Central memory CD8-positive, alpha-beta T cell (primary cell): ENCODE measurements around the gene OPALIN.
"Not testable (repeated sequence)": the region's sequence is repeated elsewhere in the genome, so short reads cannot be mapped to it uniquely, and the experiment has no call there.

Source experiments
- ATAC-seq: fragments of 150-1000 bp; cut with Tn5 transposase; replicated peaks from 2 replicates; pipeline ENCODE4 v1.10.0; 2022; ENCODE audit warnings: mild to moderate bottlenecking, moderate FRiP score, moderate number of reproducible peaks; ENCODE audit not compliant: poor library complexity, severe bottlenecking; ENCODE audit errors: extremely low read depth
- DNase-seq, 2 donors: peaks; one replicate each; pipeline ENCODE4 v3.0.0; 2021; ENCODE audit warnings: low spot score in 2 of 2
- H3K27ac Mint-ChIP-seq: one replicate; pipeline ENCODE4 v1.8.0; 2022; ENCODE audit warnings: low read depth, mild to moderate bottlenecking, moderate library complexity, mixed read lengths
- H3K27me3 Mint-ChIP-seq: one replicate; pipeline ENCODE4 v1.8.0; 2022; ENCODE audit warnings: mixed read lengths
- H3K36me3 Mint-ChIP-seq: one replicate; pipeline ENCODE4 v1.8.0; 2022; ENCODE audit warnings: mild to moderate bottlenecking, moderate library complexity, mixed read lengths; ENCODE audit not compliant: insufficient read depth
- H3K4me1 Mint-ChIP-seq: one replicate; pipeline ENCODE4 v1.8.0; 2022; ENCODE audit warnings: mixed read lengths
- H3K4me3 Mint-ChIP-seq: one replicate; pipeline ENCODE4 v1.8.0; 2022; ENCODE audit warnings: mild to moderate bottlenecking, moderate library complexity, mixed read lengths
- H3K9me3 Mint-ChIP-seq: one replicate; pipeline ENCODE4 v1.8.0; 2022; ENCODE audit warnings: mixed read lengths

OPALIN gene

DNA sequence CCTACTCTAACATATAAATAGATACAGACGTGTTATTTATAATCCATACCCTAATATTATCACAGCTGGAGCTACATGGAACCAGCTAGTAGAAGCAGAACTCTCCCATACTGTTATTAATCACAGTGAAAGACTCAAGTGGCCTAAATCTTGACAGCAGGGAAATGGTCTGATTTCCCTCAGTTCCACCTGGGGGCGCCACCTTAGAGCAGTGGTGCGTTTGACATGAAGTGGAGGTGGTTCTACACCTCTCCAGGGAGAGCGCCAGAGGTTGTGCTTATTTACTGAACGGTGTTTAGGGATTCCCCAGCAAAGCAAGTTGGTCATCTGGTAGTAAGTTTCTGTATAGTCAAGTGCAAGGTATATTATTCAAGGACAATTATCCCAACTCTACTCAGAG lies 37.0 kb downstream of the OPALIN start:
- Mint-ChIP-seq H3K9me3 (no peaks in the 10 kb centered on the region), H3K4me1 (no peaks in the 10 kb centered on the region), H3K4me3 (no peak overlapping the region), H3K27ac (no peak overlapping the region), H3K27me3 (peaks cover 37% of the 10 kb centered on the region), H3K36me3 (no peaks in the 10 kb centered on the region)
- ATAC-seq (no peak), DNase-seq (no peak)

DNA sequence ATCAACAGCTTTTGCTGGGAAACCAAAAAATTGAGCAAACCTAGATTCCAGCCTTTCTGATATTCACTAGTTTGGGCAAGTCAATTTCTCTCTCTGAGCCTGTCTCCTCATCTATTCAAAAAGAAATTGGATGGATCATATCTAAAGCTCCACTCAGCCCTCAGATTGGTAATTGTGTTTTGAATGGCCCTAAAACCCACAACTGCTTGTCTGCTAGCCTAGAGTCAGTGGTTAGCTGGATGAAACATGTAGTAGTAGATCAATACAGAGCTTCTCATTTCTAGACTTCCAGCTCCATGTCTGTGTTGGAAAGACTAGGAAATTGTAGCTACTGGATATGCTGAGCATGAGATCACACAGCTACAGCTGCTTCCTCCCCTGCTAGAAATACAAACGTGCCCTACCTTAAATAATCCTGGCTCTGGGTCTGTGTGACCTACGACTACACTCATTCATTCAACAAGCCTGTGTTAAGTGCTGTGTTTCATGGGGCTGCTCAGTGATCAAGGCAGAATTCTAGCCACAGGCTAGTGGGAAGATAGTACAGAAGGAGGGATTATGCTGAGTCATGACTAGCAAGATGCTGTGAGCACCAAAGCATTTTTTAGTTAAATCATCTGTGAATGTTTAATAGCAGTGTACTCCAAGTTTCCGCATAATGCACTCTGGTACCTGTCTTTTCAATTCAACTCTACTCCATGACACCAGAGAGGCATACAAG lies 38.9 kb downstream of the OPALIN start:
- DNase-seq (no peak), ATAC-seq (no peak)
- no peak overlapping the region for H3K27ac Mint-ChIP-seq
- H3K4me1 Mint-ChIP-seq, result no peaks in the 10 kb centered on the region
- H3K36me3 Mint-ChIP-seq, result no peaks in the 10 kb centered on the region
- H3K4me3 Mint-ChIP-seq, result no peak overlapping the region
- H3K27me3 Mint-ChIP-seq, result peaks cover 56% of the 10 kb centered on the region
- no peaks in the 10 kb centered on the region for H3K9me3 Mint-ChIP-seq

- Mint-ChIP-seq H3K9me3 (no peaks in the 10 kb centered on the region), H3K27ac (no peak overlapping the region), H3K4me1 (no peaks in the 10 kb centered on the region), H3K4me3 (no peak overlapping the region), H3K36me3 (no peaks in the 10 kb centered on the region), H3K27me3 (peaks cover 73% of the 10 kb centered on the region)
- ATAC-seq (no peak), DNase-seq (no peak)
These were observed 41.6 kb downstream of the OPALIN start for GRCh38 chr10:96317067-96317833.

GRCh38 chr10:96313344-96313743 lies 45.5 kb downstream of the OPALIN start:
- DNase-seq, result no peak
- H3K4me1 Mint-ChIP-seq, result no peaks in the 10 kb centered on the region
- no peaks in the 10 kb centered on the region for H3K36me3 Mint-ChIP-seq
- peaks cover 47% of the 10 kb centered on the region for H3K27me3 Mint-ChIP-seq
- ATAC-seq, result no peak
- H3K27ac Mint-ChIP-seq, result no peak overlapping the region
- no peaks in the 10 kb centered on the region for H3K9me3 Mint-ChIP-seq
- H3K4me3 Mint-ChIP-seq, result no peak overlapping the region

DNA sequence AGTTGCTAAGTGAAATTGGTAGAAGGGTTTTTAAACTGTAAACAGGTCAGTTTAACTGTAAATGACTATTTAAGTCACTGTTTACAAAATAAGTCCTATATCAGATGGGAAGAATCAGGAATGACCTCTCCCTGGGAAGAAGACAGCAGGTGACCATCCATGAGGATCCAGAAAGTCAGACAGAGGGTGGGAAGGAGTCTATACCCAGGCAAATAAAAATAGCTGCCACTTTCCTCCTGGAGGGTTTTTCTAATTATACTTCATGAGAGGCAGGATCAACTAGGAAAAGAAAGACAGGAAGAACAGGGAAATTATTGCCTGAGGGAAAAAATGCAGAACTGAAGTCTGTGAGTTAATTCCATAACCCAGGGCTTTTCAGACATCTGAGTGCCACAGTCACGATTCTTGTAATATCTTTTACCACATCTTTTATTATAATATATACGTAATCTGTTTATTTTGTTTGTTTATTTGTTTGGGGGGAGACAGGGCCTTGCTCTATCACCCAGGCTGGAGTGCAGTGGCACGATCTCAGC lies 47.6 kb downstream of the OPALIN start:
- Mint-ChIP-seq H3K9me3 (no peaks in the 10 kb centered on the region), H3K27me3 (peaks cover 52% of the 10 kb centered on the region), H3K4me3 (no peak overlapping the region), H3K27ac (no peak overlapping the region), H3K36me3 (no peaks in the 10 kb centered on the region), H3K4me1 (no peaks in the 10 kb centered on the region)
- no peak for DNase-seq
- no peak for ATAC-seq

DNA sequence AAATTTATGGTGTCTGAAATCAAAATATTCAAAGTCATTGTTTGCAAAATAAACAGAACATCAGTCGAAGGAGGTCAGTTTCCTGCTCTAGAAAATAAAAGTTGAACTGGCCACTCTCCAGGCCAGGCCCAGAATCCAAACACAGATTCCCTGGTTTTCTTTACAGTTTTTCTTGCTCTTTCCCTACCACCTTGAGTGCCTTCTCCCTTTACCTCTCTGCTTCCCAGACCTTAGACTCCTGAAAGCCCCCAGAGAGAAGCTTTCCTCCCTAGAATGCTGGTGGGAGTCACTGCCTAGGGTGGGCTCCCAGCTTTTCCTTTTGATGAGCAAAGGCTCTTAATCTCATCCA lies 48.5 kb downstream of the OPALIN start:
- H3K4me3 Mint-ChIP-seq, result no peak overlapping the region
- H3K27ac Mint-ChIP-seq, result no peak overlapping the region
- no peaks in the 10 kb centered on the region for H3K4me1 Mint-ChIP-seq
- DNase-seq, result no peak
- no peaks in the 10 kb centered on the region for H3K9me3 Mint-ChIP-seq
- peaks cover 45% of the 10 kb centered on the region for H3K27me3 Mint-ChIP-seq
- no peak for ATAC-seq
- H3K36me3 Mint-ChIP-seq, result no peaks in the 10 kb centered on the region

GRCh38 chr10:96309628-96310320 lies 49.0 kb downstream of the OPALIN start:
- no peak overlapping the region for H3K4me3 Mint-ChIP-seq
- no peaks in the 10 kb centered on the region for H3K4me1 Mint-ChIP-seq
- H3K36me3 Mint-ChIP-seq, result no peaks in the 10 kb centered on the region
- no peak for DNase-seq
- peaks cover 43% of the 10 kb centered on the region for H3K27me3 Mint-ChIP-seq
- H3K9me3 Mint-ChIP-seq, result no peaks in the 10 kb centered on the region
- no peak overlapping the region for H3K27ac Mint-ChIP-seq
- no peak for ATAC-seq

DNA sequence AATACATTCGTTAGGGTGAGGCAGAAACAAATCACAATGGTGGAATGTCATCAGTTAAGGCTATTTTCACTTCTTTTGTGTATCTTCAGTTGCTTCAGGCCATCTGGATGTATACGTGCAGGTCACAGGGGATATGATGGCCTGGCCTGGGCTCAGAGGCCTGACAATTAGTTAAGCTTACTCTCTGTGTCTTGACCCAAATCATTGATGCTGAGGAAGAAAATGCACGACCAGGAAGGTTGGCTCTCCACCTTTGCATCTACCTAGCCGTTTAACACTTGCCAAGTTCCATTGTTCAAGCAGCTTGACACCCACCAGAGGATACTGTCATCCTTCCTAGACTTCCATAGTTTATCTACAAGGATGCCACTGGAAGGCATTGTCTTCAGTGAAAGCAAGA lies 49.9 kb downstream of the OPALIN start:
- not testable (repeated sequence) for H3K9me3 Mint-ChIP-seq, DNase-seq, ATAC-seq, H3K36me3 Mint-ChIP-seq, H3K4me1 Mint-ChIP-seq, H3K27ac Mint-ChIP-seq, H3K4me3 Mint-ChIP-seq
- H3K27me3 Mint-ChIP-seq, result peaks cover 44% of the 10 kb centered on the region

DNA sequence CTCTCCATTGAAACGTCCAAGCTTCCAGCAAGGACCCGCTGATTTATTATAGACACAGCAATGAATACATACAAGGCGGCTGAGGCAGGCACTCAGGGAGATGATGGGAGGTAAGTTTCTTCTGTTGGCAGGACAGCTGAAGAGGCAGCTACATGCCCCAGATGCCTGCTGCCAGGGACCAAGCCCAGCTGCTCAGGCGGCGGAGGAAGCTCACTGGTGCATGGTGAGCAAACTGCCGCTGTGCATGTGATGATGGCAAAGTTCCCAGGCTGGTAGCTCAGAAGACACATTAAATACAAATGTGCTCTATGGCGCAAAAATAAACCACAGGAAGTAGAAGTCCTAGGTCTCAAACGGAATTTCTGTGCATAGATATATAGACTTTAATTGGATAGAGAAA lies 52.3 kb downstream of the OPALIN start:
- no peaks in the 10 kb centered on the region for H3K4me1 Mint-ChIP-seq
- no peaks in the 10 kb centered on the region for H3K36me3 Mint-ChIP-seq
- no peak overlapping the region for H3K4me3 Mint-ChIP-seq
- DNase-seq (no peak), ATAC-seq (no peak)
- no peaks in the 10 kb centered on the region for H3K9me3 Mint-ChIP-seq
- H3K27me3 Mint-ChIP-seq, result peaks cover 57% of the 10 kb centered on the region
- H3K27ac Mint-ChIP-seq, result no peak overlapping the region

DNA sequence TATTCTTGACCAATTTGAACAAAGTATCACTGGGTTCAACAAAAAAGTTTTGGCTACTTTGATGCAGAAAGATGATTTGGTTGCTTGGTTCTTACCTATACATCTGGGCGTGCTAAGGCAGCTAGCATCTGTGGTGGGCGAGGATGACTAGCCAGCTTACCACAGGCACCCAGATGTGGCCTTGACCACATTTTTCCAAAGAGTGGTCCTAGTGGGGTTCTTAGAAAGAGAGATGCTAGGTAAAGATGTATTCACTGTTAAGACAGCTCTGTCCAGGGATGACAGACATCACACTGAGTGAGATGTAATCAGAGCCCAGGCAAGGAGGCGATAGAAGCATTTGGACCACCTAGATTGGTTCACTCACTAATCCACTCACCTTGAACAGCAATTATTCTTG lies 53.8 kb downstream of the OPALIN start:
- Mint-ChIP-seq H3K36me3 (no peaks in the 10 kb centered on the region), H3K27ac (no peak overlapping the region), H3K9me3 (no peaks in the 10 kb centered on the region), H3K4me1 (no peaks in the 10 kb centered on the region), H3K4me3 (no peak overlapping the region), H3K27me3 (peaks cover 72% of the 10 kb centered on the region)
- no peak for DNase-seq
- ATAC-seq, result no peak

DNA sequence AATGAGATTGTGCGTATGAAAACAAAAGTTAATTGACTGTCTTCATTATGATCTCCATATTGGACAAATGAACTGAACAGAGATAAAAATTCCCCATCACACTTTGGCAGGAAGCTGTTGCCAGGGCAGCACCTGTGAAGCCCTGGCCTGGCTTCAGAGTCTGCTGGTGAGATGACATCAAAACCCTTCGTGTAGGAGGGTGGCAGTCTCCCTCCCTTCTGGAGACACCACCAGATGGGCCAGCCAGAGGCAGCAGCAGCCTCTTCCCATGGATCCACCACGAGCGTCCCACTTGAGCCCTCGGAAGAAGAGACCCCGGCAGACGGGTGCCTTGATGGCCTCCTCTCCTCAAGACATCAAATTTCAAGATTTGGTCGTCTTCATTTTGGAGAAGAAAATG lies 54.6 kb downstream of the OPALIN start, which contains the start of gene DNTT:
TSS of gene DNTT (plus strand) at position 205 of the 400 bp plus-strand sequence. CDS start at position 269, 64 bp downstream.
- no peaks in the 10 kb centered on the region for H3K36me3 Mint-ChIP-seq
- DNase-seq, result no peak
- H3K27me3 Mint-ChIP-seq, result peaks cover 80% of the 10 kb centered on the region
- no peak within 1 kb of the TSS for H3K27ac Mint-ChIP-seq
- no peak for ATAC-seq
- H3K4me3 Mint-ChIP-seq, result no peak within 1 kb of the TSS
- no peaks in the 10 kb centered on the region for H3K4me1 Mint-ChIP-seq
- H3K9me3 Mint-ChIP-seq, result no peaks in the 10 kb centered on the region

- H3K4me3 Mint-ChIP-seq, result no peak overlapping the region
- H3K9me3 Mint-ChIP-seq, result no peaks in the 10 kb centered on the region
- ATAC-seq (no peak), DNase-seq (no peak)
- H3K27me3 Mint-ChIP-seq, result peaks cover 89% of the 10 kb centered on the region
- H3K27ac Mint-ChIP-seq, result no peak overlapping the region
- no peaks in the 10 kb centered on the region for H3K4me1 Mint-ChIP-seq
- H3K36me3 Mint-ChIP-seq, result no peaks in the 10 kb centered on the region
These were observed 57.2 kb downstream of the OPALIN start for GRCh38 chr10:96301616-96302015.
